ENCODE measurements around the gene TRIML1. TPM values are rescaled to one million over a fixed set of nuclear protein-coding genes. Genes with fewer than 3 reads are reported as not detected.

The TRIML1 gene, protein sequence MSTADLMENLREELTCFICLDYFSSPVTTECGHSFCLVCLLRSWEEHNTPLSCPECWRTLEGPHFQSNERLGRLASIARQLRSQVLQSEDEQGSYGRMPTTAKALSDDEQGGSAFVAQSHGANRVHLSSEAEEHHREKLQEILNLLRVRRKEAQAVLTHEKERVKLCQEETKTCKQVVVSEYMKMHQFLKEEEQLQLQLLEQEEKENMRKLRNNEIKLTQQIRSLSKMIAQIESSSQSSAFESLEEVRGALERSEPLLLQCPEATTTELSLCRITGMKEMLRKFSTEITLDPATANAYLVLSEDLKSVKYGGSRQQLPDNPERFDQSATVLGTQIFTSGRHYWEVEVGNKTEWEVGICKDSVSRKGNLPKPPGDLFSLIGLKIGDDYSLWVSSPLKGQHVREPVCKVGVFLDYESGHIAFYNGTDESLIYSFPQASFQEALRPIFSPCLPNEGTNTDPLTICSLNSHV
- total RNA-seq, result not detected in 2 replicates

DNA sequence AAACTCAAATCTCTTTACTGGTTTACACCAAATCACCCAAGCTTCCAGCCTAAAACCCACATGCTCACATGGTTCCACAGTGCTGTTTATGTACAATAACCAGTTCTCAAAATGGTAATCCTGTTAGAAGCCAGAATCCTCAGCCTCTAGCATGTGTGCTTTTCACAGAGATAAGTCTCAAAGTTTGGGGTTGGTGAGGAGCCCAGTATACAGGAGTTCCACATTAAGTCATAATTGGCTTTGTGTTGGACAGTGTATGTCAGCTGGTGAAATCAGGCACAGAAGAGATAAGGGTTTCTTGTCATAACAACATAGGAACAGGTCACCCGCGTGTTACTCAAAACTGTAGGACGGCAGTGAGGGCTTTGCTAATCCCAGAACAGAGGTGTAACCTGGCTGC lies at the start of gene TRIML1:
TSS of gene TRIML1 (plus strand) at position 301 of the 400 bp plus-strand sequence. CDS start 118 bp downstream, outside the sequence.

DNA sequence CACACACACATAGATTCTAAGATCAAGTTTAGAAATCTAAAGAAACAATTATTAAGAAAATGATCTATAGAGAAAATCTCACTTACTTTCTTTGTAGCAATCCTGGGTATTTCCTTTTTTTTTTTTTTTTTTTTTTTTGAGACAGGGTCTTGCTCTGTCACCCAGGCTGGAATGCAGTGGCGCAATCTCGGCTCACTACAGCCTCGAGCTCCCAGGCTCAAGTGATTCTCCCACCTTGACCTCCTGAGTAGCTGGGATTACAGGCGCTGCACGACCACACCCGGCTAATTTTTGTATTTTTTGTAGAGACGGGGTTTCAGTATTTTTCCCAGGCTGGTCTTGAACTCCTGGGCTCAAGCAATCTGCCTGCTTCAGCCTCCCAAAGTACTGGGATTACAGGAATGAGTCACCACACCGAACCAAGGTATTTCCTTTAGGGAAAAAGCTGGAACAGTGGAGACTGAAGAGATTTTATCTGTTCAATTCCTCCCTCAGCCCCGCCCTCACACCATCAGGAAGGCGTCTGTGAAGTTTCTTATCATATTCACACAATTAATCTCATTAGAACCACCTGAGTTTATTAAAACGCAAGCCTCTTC lies 30.0 kb upstream of the TRIML1 start, which contains the start of gene TRIML2:
TSS of gene TRIML2 (minus strand) at position 447 of the 599 bp plus-strand sequence. CDS start 4,235 bp downstream, outside the sequence.

Other genes with a start within 250 kb of the TRIML1 start
- 3.6 TPM in 1 of 2 replicates, not detected in the other for gene ZFP42, start 143.7 kb upstream of the TRIML1 start, total RNA-seq
- gene TRIML2, start 29.8 kb upstream of the TRIML1 start, total RNA-seq, result 0.72 TPM in 1 of 2 replicates, not detected in the other

All from tracheal epithelial cell (primary cell).